Thoracic aorta (tissue), 2 donors: ENCODE data around the gene TEAD3. TPM values are rescaled to one million over a fixed set of nuclear protein-coding genes. Genes with fewer than 3 reads are reported as not detected.

Source experiments
- ATAC-seq: fragments of 150-250 bp; one replicate; pipeline ENCODE4 v1.8.0; 2017; ENCODE audit warnings: low read depth; ENCODE audit not compliant: insufficient number of reproducible peaks, low FRiP score
- DNase-seq: peaks from one replicate; pipeline ENCODE4 v3.0.0-alpha.2; 2020; ENCODE audit warnings: low spot score
- H3K27ac ChIP-seq, 2 donors: fragments of 200-600 bp; sonication (generic); 1 replicate in 1 of 2; 2 replicates in 1 of 2; pipeline ENCODE4 v1.5.1; 2016; ENCODE audit warnings: mild to moderate bottlenecking in 2 of 2, moderate library complexity in 2 of 2
- H3K27me3 ChIP-seq: fragments of 200-600 bp; sonication (generic); replicated peaks from 2 replicates; pipeline ENCODE4 v1.6.0; 2016; ENCODE audit warnings: mild to moderate bottlenecking; ENCODE audit not compliant: insufficient read depth
- H3K36me3 ChIP-seq: fragments of 200-600 bp; sonication (generic); one replicate; pipeline ENCODE4 v1.5.1; 2016
- H3K4me1 ChIP-seq, 2 donors: fragments of 200-600 bp; sonication (generic); 1 replicate in 1 of 2; 2 replicates in 1 of 2; pipeline versions ENCODE4 v1.5.1 to v1.6.0; 2016; ENCODE audit warnings: low read depth in 2 of 2, mild to moderate bottlenecking in 1 of 2; ENCODE audit not compliant: control insufficient read depth in 1 of 2
- H3K4me3 ChIP-seq: fragments of 200-600 bp; sonication (generic); 2 replicates; pipeline ENCODE4 v1.5.1; 2016; ENCODE audit warnings: mild to moderate bottlenecking
- H3K9me3 ChIP-seq: fragments of 200-600 bp; sonication (generic); 2 replicates; pipeline ENCODE4 v1.5.1; 2016
- CTCF ChIP-seq: fragments of 200-600 bp; sonication (generic); IDR thresholded peaks from one replicate; pipeline ENCODE4 v1.5.1; 2019; ENCODE audit warnings: antibody characterized with exemption
- total RNA-seq, 2 donors: library from RNA; depleted of rRNA; stranded (reverse); fragments of >200 nt; gene quantifications; one replicate each; pipeline versions ENCODE4 v1.1.0 to v1.2.3, GENCODE V29; 2016

TEAD3 gene
- total RNA-seq, 2 donors from 2014 or later, result 50.8 to 68.3 TPM

DNA sequence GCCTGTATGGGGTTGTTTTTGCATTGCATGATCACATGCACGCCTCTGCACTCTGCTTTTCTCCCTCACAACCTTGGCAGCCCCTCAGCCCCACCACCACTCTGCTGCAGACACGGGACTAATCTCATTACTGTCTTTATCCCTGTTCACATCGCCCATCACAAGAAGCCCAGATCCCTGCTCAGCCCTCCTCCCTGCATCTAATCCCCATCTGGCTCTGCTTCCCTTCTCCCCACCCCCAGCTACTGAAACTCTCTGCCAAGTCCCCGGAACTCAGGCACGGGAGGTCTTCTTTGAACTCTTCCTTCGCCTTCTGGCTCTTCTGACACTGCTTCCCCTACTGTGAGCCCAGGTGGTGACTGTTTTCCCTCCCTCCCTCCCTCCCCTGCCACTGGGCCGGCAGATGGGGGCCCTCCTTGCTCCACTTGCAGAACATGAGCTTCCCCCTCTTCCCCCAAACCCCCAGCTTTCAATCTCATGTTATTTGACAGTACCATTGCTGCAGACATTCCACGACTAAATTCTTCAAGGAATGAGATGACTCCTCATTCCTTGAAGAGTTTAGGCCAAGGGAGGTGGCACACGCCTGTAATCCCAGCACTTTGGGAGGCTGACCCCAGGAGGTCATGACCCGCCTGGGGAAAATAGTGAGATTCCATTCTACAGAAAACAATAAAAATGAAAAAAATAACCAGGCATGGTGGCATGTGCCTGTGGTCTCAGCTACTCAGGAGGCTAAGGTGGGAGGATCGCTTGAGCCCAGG is 37.7 kb upstream of the TEAD3 start:
- Histone ChIP-seq H3K36me3 (no peaks in the 10 kb centered on the region), H3K9me3 (no peaks in the 10 kb centered on the region), H3K4me3 (no peak overlapping the region), H3K4me1 (no peaks in the 10 kb centered on the region), H3K27me3 (no peaks in the 10 kb centered on the region), H3K27ac (no peak overlapping the region)
- no peak for TF ChIP-seq CTCF
- ATAC-seq (no peak), DNase-seq (no peak)

DNA sequence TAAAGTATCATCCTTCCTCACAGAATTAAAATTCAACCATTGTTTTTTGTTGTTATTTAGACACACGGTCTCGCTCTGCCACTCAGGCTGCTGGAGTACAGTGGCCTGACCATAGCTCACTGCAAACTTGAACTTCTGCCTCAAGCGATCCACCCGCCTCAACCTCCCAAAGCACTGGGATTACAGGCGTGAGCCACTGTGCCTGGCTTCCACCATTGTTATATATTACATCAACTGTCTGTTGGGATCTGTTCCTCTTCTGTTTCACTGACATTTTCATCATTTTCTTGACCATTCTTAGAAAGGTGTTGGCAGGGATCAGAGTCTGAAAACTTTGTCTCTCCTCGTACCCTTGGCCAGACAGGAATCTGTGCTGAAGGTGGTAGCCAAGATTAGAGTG is 37.1 kb upstream of the TEAD3 start:
- H3K27ac ChIP-seq, result no peak overlapping the region
- H3K4me3 ChIP-seq, result no peak overlapping the region
- H3K9me3 ChIP-seq, result no peaks in the 10 kb centered on the region
- DNase-seq (no peak), ATAC-seq (no peak)
- TF ChIP-seq CTCF, result no peak
- no peaks in the 10 kb centered on the region for H3K36me3 ChIP-seq
- H3K27me3 ChIP-seq, result no peaks in the 10 kb centered on the region
- no peaks in the 10 kb centered on the region for H3K4me1 ChIP-seq

- Histone ChIP-seq H3K9me3 (no peaks in the 10 kb centered on the region), H3K27me3 (no peaks in the 10 kb centered on the region), H3K4me3 (no peak overlapping the region), H3K4me1 (no peaks in the 10 kb centered on the region), H3K36me3 (no peaks in the 10 kb centered on the region), H3K27ac (no peak overlapping the region)
- TF ChIP-seq CTCF, result no peak
- no peak for ATAC-seq
- no peak for DNase-seq
Measured at GRCh38 chr6:35532126-35532525, 35.2 kb upstream of the TEAD3 start.

DNA sequence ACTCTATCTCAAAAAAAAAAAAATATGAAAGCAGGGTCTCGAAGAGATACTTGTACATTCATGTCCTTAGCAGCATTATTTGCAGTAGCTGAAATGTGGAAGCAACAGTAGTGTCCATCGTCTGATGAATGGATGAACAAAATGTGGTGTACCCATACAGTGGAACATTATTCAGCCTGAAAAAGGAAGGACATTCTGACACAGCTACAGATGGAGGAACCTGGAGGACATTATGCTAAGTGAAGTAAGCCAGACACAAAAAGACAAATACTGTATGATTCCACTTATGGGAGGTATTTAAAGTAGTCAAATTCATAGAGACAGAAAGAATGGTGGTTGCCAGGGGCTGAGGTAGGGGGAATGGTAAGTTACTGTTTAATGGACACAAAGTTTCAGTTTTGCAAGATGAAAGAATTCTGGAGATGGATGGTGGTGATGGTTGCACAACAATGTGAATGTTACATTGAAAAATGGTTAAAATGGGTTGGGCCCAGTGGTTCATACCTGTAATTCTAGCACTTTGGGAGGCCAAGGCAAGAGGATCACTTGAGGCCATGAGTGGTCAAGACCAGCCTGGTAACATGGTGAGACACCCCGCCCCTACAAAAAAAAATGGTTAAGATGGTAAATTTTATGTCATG is 27.6 kb upstream of the TEAD3 start:
- no peak overlapping the region for H3K27ac ChIP-seq
- TF ChIP-seq CTCF, result no peak
- H3K36me3 ChIP-seq, result no peaks in the 10 kb centered on the region
- no peaks in the 10 kb centered on the region for H3K9me3 ChIP-seq
- no peak overlapping the region for H3K4me3 ChIP-seq
- ATAC-seq (no peak), DNase-seq (no peak)
- no peaks in the 10 kb centered on the region for H3K27me3 ChIP-seq
- H3K4me1 ChIP-seq, result peaks cover 0 to 4% of the 10 kb centered on the region in 2 donors
